ENCODE measurements around the gene TULP1.

GRCh38 chr6:35541836-35542235 lies 29.1 kb upstream of the TULP1 start:
- TF ChIP-seq CTCF (IDR thresholded peaks at IDR 0.05 in 4 of 5, conservative IDR thresholded peaks at IDR 0.05 in 1 of 5) (no peak), POLR2A (IDR thresholded peaks at IDR 0.05) (no peak)

All from gastrocnemius medialis (tissue), 4 donors.